KMS-11 (cell line): ENCODE measurements around the gene NTSR2.

ENCODE experiments used
- H2AFZ ChIP-seq: fragments of 200-600 bp; sonication (generic); 2 replicates; pipeline ENCODE4 v1.6.1; 2016; ENCODE audit warnings: antibody characterized with exemption, mixed run types, low read depth
- H3K27ac ChIP-seq: fragments of 200-600 bp; sonication (generic); 2 replicates; pipeline ENCODE4 v1.6.1; 2016; ENCODE audit warnings: mild to moderate bottlenecking, mixed run types
- H3K27me3 ChIP-seq: fragments of 200-600 bp; sonication (generic); 2 replicates; pipeline ENCODE4 v1.6.1; 2017; ENCODE audit warnings: mild to moderate bottlenecking, low read depth, mixed run types, moderate library complexity; ENCODE audit not compliant: insufficient read depth
- H3K36me3 ChIP-seq: fragments of 200-600 bp; sonication (generic); 2 replicates; pipeline ENCODE4 v1.6.1; 2017; ENCODE audit warnings: mild to moderate bottlenecking, mixed run types; ENCODE audit not compliant: insufficient read depth
- H3K4me1 ChIP-seq: fragments of 200-600 bp; sonication (generic); 2 replicates; pipeline ENCODE4 v1.6.1; 2016; ENCODE audit warnings: mild to moderate bottlenecking, low read depth, mixed run types; ENCODE audit not compliant: poor library complexity, severe bottlenecking
- H3K4me2 ChIP-seq: fragments of 200-600 bp; sonication (generic); 2 replicates; pipeline ENCODE4 v1.7.0; 2016; ENCODE audit warnings: mild to moderate bottlenecking, mixed run types
- H3K4me3 ChIP-seq: fragments of 200-600 bp; sonication (generic); IDR thresholded peaks from 2 replicates; pipeline ENCODE4 v1.6.1; 2017; ENCODE audit warnings: low read depth, low read length, mixed read lengths; ENCODE audit not compliant: insufficient read depth
- H3K79me2 ChIP-seq: fragments of 200-600 bp; sonication (generic); 2 replicates; pipeline ENCODE4 v1.6.1; 2016; ENCODE audit warnings: low read depth, mixed run types; ENCODE audit not compliant: insufficient read depth
- H3K9ac ChIP-seq: fragments of 200-600 bp; sonication (generic); 2 replicates; pipeline ENCODE4 v1.6.1; 2016; ENCODE audit warnings: mild to moderate bottlenecking, mixed run types
- H4K20me1 ChIP-seq: fragments of 200-600 bp; sonication (generic); 2 replicates; pipeline ENCODE4 v1.6.1; 2016; ENCODE audit warnings: mild to moderate bottlenecking, mixed run types; ENCODE audit not compliant: insufficient read depth
- TF ChIP-seq, protein P1 (sequence below): fragments of 200-600 bp; sonication (generic); conservative IDR thresholded peaks from 2 replicates; pipeline ENCODE4 v1.6.1; 2017; ENCODE audit warnings: low read depth, mild to moderate bottlenecking, antibody characterized with exemption, low read length, moderate library complexity, mixed read lengths

Gene NTSR2

DNA sequence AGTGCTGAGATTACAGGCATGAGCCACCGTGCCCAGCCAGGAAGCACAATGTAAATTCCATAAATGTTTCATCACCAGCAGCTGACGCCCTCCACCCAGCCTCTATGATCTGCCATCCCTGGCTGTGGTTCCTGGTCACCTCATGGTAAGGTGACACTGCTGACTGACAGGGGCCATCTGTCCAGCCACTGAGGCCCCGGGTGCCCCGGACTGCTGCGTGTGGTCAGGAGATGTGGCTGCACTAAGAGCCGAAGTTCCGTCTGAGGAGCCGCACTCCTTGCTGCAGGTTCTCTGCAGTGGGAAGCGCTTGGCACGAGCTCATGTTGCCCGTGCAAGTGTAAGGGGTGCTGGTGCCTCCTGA is 10.9 kb downstream of the NTSR2 start:
- Histone ChIP-seq H2AFZ (no peak overlapping the region), H3K27me3 (no peaks in the 10 kb centered on the region), H3K9ac (no peak overlapping the region), H4K20me1 (no peaks in the 10 kb centered on the region), H3K4me1 (no peaks in the 10 kb centered on the region), H3K4me3 (no peak overlapping the region), H3K79me2 (no peaks in the 10 kb centered on the region), H3K36me3 (no peaks in the 10 kb centered on the region), H3K27ac (no peak overlapping the region), H3K4me2 (no peak overlapping the region)
- TF ChIP-seq, protein P1, sequence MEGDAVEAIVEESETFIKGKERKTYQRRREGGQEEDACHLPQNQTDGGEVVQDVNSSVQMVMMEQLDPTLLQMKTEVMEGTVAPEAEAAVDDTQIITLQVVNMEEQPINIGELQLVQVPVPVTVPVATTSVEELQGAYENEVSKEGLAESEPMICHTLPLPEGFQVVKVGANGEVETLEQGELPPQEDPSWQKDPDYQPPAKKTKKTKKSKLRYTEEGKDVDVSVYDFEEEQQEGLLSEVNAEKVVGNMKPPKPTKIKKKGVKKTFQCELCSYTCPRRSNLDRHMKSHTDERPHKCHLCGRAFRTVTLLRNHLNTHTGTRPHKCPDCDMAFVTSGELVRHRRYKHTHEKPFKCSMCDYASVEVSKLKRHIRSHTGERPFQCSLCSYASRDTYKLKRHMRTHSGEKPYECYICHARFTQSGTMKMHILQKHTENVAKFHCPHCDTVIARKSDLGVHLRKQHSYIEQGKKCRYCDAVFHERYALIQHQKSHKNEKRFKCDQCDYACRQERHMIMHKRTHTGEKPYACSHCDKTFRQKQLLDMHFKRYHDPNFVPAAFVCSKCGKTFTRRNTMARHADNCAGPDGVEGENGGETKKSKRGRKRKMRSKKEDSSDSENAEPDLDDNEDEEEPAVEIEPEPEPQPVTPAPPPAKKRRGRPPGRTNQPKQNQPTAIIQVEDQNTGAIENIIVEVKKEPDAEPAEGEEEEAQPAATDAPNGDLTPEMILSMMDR: no peak

DNA sequence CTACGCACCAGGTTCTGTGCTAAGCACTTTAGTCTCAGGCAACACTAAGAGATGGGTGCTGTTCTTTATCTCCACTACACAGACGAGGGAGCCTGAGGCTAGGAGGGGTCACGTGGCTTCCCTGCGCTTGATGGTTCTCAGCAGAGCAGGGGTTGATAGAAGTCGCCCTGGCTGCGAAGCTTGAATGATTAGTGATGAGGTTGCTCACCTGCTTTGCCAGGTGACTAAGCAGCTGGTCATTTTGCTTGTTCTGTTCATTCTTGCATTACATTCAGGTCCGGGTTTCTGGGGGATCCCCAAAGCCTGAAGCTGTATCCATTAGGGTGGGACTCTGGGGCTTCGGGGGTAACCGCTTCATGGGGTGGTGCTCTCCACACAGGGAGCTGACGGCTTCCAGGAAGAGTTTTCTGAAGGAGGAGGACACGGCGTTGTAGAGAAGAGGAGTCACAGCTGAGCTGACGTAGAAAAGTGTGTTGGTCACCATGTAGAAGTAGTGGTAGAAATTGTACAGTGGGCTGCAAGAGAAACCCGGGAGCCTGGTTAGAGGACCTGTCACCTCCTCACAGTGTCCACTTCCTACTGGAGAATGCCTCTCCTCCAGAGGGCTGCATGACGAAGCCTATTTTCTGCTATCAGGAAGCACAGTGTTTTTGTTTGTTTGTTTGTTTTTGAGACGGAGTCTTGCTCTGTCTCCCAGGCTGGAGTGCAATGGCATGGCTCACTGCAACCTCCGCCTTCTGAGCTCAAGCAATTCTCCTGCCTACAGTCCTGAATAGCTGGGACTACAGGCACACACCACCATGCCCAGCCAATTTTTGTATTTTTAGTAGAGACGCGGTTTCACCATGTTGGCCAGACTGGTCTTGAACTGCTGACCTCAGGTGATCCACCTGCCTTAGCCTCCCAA is 11.5 kb downstream of the NTSR2 start:
- no peaks in the 10 kb centered on the region for H3K79me2 ChIP-seq
- no peaks in the 10 kb centered on the region for H3K27me3 ChIP-seq
- no peak overlapping the region for H2AFZ ChIP-seq
- H4K20me1 ChIP-seq: no peaks in the 10 kb centered on the region
- no peaks in the 10 kb centered on the region for H3K36me3 ChIP-seq
- TF ChIP-seq, protein P1: no peak
- H3K4me3 ChIP-seq: no peak overlapping the region
- H3K9ac ChIP-seq: no peak overlapping the region
- H3K4me2 ChIP-seq: no peak overlapping the region
- H3K27ac ChIP-seq: no peak overlapping the region
- no peaks in the 10 kb centered on the region for H3K4me1 ChIP-seq

DNA sequence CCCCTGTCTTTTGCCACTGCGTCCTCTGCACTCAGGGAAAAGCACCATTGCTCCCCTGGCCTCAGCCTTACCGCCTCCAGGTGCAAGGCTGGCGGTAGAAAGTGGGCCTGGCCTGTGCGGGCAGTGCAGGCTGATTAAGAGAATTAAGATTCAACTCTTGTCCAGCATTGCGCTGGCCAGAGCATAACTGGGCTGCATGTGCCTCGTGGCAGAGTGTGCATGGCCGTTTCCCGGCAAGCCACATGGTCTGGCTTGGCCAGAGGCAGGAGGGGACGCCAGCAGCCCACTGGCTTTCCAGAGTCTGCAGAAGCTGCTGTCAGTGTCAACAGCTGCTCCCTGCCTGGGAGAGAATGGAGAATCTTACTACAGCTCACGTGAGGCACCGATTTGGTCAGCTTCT is 12.3 kb downstream of the NTSR2 start:
- TF ChIP-seq, protein P1: no peak
- Histone ChIP-seq H3K36me3 (no peaks in the 10 kb centered on the region), H4K20me1 (no peaks in the 10 kb centered on the region), H3K4me2 (no peak overlapping the region), H3K4me1 (no peaks in the 10 kb centered on the region), H3K9ac (no peak overlapping the region), H2AFZ (no peak overlapping the region), H3K27ac (no peak overlapping the region), H3K79me2 (no peaks in the 10 kb centered on the region), H3K4me3 (no peak overlapping the region), H3K27me3 (no peaks in the 10 kb centered on the region)

DNA sequence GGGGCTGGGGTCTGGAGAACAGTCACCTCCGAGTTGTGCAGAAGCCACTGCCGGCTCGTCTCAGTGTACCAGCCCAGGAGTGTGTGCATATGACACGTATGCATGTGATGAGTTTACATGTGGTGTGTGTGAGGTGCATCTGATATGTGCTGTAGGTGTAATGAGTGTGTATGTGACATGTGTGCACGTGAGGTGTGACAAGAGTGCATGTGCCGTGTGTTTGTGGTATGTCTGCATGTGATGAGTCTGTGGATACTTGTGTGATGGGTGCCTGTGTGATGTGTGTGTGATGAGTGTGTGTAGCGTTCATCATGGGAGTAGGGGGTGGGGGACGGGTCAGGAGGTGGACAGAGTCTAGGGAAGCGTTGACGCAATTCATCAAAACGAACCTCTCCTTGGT is 12.8 kb downstream of the NTSR2 start:
- Histone ChIP-seq H3K27me3 (no peaks in the 10 kb centered on the region), H4K20me1 (no peaks in the 10 kb centered on the region), H2AFZ (no peak overlapping the region), H3K36me3 (no peaks in the 10 kb centered on the region), H3K4me2 (no peak overlapping the region), H3K9ac (no peak overlapping the region), H3K27ac (no peak overlapping the region), H3K79me2 (no peaks in the 10 kb centered on the region), H3K4me3 (no peak overlapping the region), H3K4me1 (no peaks in the 10 kb centered on the region)
- TF ChIP-seq, protein P1: no peak
